Hematopoietic multipotent progenitor cell treated with erythropoietin and hydrocortisone succinate and interleukin-3 and kit ligand, for 8 days (in vitro differentiated cells): ENCODE results near the gene XXYLT1.

Experiments used
- DNase-seq: peaks from one replicate; pipeline ENCODE4 v3.0.0-alpha.2; 2015

The XXYLT1 gene

GRCh38 chr3:195164573-195165264, 106.2 kb downstream of the XXYLT1 start:
- DNase-seq = no peak

GRCh38 chr3:195163719-195164572, 107.0 kb downstream of the XXYLT1 start:
- DNase-seq = no peak

DNA sequence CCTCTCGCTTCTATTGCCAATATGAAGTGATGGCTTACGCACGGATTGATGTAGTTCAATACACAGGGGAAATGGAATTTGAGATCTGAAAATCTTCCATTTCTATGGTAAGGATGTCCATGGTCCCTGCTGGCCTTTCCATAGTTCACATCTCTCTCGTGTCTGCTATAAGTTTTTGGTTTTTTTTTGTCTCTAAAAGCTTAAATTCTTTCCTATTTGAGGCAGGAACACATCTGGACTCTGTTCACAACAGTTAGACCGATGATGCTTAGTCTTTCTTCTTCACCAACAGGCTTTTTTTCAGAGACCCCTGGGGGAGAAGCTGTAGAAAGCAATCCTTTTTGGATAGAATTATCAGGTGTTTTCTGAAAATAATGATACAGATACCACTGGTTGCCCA, 108.1 kb downstream of the XXYLT1 start:
- DNase-seq = no peak

- DNase-seq = peak; percentile 81
Observed at GRCh38 chr3:195162033-195162669, 108.8 kb downstream of the XXYLT1 start.

DNA sequence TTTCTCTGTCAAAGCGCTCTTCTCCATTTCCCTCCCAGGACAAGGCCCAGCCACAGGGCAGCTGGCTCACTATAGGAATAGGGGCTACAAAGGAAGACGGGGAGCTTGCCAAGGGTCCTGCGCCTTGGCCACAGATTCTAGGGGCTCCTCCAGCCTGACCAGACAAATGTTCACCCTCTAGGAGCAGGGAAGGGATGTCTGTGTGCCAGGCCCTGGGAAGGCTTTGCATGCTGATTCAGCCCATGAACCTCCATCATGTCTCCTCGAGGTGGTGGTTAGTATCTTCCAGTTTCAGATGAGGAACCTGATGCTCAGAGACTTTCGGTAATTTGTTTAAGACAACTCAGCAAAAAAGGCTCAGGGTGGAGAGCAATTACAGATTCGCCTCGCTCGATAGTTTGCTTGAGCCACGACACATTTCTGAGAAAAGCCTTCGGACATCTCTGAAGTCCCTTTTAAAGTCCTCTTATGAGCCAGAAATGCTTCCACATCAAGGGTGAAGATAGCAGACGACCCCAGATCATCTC, 110.0 kb downstream of the XXYLT1 start:
- DNase-seq = no peak

DNA sequence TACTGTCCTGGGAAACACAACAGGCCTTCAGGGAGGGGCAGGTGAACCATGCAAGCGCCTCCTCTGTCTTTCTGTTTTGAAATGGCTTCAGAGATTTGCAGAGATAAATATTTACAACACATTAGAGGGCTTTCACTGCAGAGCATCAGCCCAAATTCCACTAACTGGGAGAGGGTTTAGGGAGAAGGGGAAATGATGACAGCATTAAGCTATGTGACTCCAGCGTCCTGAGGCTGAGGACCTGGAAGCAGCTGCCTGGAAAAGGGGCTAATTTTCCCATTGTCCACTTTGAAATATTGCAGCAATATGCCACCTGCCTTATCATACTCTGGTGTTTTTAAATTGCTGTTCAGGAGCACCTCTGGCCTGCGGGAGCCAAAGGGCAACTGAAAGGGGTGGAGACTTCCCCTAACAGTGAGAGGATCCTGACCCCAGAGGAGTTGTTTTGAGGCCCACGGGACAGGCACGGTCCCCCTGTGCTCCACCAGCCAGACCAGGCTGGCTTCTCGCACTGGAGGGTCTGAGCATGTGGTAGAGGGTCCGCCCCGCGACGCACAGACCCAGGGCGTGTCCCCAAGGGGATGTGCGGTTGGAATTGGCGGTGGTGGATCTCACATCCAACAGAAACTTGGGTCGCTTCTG, 110.6 kb downstream of the XXYLT1 start:
- no peak for DNase-seq

DNA sequence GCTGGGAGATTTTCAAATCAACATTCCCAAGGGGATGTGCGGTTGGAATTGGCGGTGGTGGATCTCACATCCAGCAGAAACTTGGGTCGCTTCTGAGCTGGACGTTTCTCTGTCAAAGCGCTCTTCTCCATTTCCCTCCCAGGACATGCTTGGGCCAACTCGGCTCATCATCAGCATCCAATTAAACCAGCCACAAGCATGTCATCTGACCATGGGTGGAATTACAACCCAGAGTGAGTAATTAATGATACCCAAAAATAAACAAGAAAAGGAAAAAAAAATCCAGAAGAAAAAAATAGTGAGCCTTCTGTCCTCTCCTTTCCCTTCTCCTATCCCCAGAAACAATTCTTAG, 111.2 kb downstream of the XXYLT1 start:
- DNase-seq = no peak

DNA sequence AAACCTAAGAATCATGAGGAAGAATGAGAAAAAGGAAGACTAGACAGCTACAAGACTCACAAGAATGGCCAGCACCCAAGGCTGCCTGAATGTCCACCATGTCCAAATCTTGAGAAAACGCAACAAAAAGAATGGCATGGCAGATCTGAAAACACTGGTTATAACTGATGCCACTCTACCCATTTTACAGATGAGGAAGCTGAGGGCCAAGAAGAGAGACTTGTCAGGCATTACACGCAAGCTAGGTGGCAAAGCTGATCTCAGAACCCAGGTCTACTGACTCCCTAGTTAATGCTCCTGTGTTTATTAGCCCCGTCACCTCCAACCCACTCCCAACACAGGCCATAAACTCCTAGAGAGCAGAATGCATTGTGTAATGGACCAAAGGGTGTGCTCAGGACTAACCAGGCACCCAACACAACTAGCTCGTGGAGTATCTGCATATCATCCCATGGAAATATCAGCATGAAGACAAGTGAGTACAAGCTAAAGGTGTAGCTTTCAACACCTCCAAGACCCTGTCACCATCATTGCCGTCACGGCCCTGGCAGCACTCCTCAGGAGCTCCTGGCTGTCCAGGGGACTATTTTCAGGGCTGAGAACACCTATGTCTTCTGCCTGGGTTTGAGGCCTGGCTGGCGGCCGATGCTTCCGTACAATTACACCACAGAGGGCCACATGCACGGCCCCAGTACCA, 111.7 kb downstream of the XXYLT1 start:
- no peak for DNase-seq

GRCh38 chr3:195156286-195156890, 114.6 kb downstream of the XXYLT1 start:
- no peak for DNase-seq

GRCh38 chr3:195155570-195156241, 115.3 kb downstream of the XXYLT1 start:
- no peak for DNase-seq

GRCh38 chr3:195154793-195155535, 116.0 kb downstream of the XXYLT1 start:
- peak; percentile 84 for DNase-seq

GRCh38 chr3:195154111-195154791, 116.7 kb downstream of the XXYLT1 start:
- DNase-seq = peak; percentile 37

DNA sequence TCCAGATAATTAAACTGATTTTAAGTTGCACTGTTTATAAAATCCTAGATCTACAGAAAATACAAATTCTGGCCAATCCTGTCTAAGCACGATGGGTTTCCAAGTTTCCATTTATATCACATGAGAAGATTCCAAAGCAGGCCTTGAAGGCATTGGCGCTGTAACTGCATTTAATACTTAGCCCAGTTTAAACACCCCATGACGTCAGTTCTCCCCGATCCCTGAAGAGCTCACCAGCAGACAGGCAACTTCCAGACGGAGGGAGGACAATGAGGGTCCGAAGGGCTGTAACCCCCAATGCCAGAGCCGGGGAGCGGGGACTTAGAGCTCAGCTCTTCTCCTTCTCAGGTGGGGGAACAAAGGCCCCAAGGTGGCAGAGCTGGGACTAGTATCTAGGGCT, 117.3 kb downstream of the XXYLT1 start:
- no peak for DNase-seq

DNA sequence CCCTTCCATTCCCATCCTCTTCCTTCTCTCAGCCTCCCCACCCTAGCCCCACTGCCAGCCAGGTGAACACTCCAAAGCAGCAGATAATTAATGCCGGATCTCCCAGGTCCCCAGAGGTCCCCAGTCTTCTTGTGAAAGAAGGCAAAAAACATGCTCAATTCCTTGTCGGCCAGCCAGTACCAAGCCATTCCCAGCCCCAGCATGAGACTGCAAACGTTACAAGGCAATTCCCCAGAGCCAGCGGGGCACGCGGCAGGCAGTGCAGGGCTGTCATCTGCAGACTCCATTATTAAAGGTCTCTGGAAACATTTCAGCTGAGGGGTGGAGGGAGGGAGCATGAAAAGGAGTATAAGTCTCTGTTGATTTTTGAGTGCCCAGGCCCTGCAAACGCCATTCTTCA, 117.8 kb downstream of the XXYLT1 start:
- DNase-seq = no peak

- DNase-seq = no peak
Observed at GRCh38 chr3:195151866-195152541, 119.0 kb downstream of the XXYLT1 start.

GRCh38 chr3:195151402-195151801, 119.6 kb downstream of the XXYLT1 start:
- DNase-seq = no peak

GRCh38 chr3:195150181-195151118, 120.5 kb downstream of the XXYLT1 start:
- peak; percentile 93 for DNase-seq
